Prostate gland (tissue), 2 donors: Measurements from ENCODE around the gene MAMLD1.

Experiments
- CTCF ChIP-seq, 4 experiments: fragments of 200-600 bp in 2 of 4; fragments of 450-650 bp in 2 of 4; sonication (generic) in 2 of 4; IDR thresholded peaks; 1 replicate in 3 of 4; 2 replicates in 1 of 4; pipeline ENCODE4 v1.5.1; 2016 to 2019; ENCODE audit warnings: antibody characterized with exemption in 4 of 4, mild to moderate bottlenecking in 2 of 4, moderate library complexity in 2 of 4
- POLR2AphosphoS5 ChIP-seq: sonication (generic); formaldehyde crosslinking; IDR thresholded peaks from one replicate; pipeline ENCODE4 v1.6.1; 2017; ENCODE audit warnings: antibody characterized with exemption

- TF ChIP-seq CTCF (IDR thresholded peaks at IDR 0.05) (no peak), POLR2AphosphoS5 (no peak)
Observed at GRCh38 chrX:150361070-150361776, 1.9 kb upstream of the MAMLD1 start.
